Measurements from ENCODE around the gene EYS. TPM values are rescaled to one million over a fixed set of nuclear protein-coding genes. Genes with fewer than 3 reads are reported as not detected.

Gene EYS
- total and polyA plus RNA-seq, 2 of the 13 experiments (the other 11 are each of a cell fraction or from before 2014, with no cell fraction given): 0.04 to 0.07 TPM

GRCh38 chr6:63739094-63739687 lies 1967.8 kb downstream of the EYS start (continued):
- TF ChIP-seq ZNF691 (CRISPR knock-in tag; IDR thresholded peaks at IDR 0.05; ENCODE audit: borderline replicate concordance, low read depth) (no peak), NRL (CRISPR knock-in tag; IDR thresholded peaks at IDR 0.05; ENCODE audit: borderline replicate concordance) (no peak), CERS6 (CRISPR knock-in tag; IDR thresholded peaks at IDR 0.05) (no peak), ZFP91 (CRISPR knock-in tag; IDR thresholded peaks at IDR 0.05; ENCODE audit: borderline replicate concordance) (no peak), ZNF850 (CRISPR knock-in tag; conservative IDR thresholded peaks at IDR 0.05) (no peak), RARA (CRISPR knock-in tag; IDR thresholded peaks at IDR 0.05) (peak; percentile 64), ZNF672 (CRISPR knock-in tag; IDR thresholded peaks at IDR 0.05) (no peak), ISX (CRISPR knock-in tag; conservative IDR thresholded peaks at IDR 0.05) (no peak), HBP1 (CRISPR knock-in tag; IDR thresholded peaks at IDR 0.05; ENCODE audit: low read depth) (no peak), SRSF1 (optimal IDR thresholded peaks at IDR 0.05; ENCODE audit: low read depth, low read length) (no peak), MTERF4 (CRISPR knock-in tag; IDR thresholded peaks at IDR 0.05) (no peak), ELF1 (CRISPR knock-in tag; IDR thresholded peaks at IDR 0.05) (peak; percentile 54; the same call in 1 of the 2 replicates), ZBTB40 (IDR thresholded peaks at IDR 0.05) (no peak), ZBTB40 (CRISPR knock-in tag; IDR thresholded peaks at IDR 0.05) (no peak)

Measured in HepG2 (cell line).